OCI-LY3 (cell line): ENCODE data around the gene CARM1.

Experiments
- H2AFZ ChIP-seq: fragments of 200-600, 300-600 bp; shearing (Covaris generic); 2 replicates; pipeline ENCODE4 v1.6.0; 2014; ENCODE audit warnings: antibody characterized with exemption, low read depth, low read length
- H3K27ac ChIP-seq: fragments of 200-600, 300-600 bp; sonication (generic); 2 replicates; pipeline ENCODE4 v1.5.1; 2014; ENCODE audit warnings: mild to moderate bottlenecking, low read length, moderate library complexity, mixed read lengths
- H3K27me3 ChIP-seq: fragments of 200-600, 300-600 bp; sonication (generic); 2 replicates; pipeline ENCODE4 v1.6.1; 2014; ENCODE audit warnings: low read depth, low read length, mixed read lengths
- H3K36me3 ChIP-seq: fragments of 200-600, 300-600 bp; sonication (generic); replicated peaks from 2 replicates; pipeline ENCODE3; 2014; ENCODE audit warnings: low read depth, low read length, mixed read lengths
- H3K4me1 ChIP-seq: fragments of 300-600, 200-600 bp; sonication (generic); 2 replicates; pipeline ENCODE4 v1.6.1; 2014; ENCODE audit warnings: low read length, mixed read lengths
- H3K4me2 ChIP-seq: fragments of 200-600, 300-600 bp; sonication (generic); 2 replicates; pipeline ENCODE4 v1.6.1; 2014; ENCODE audit warnings: low read length, mixed read lengths
- H3K4me3 ChIP-seq: fragments of 300-600, 200-600 bp; sonication (generic); 2 replicates; pipeline ENCODE4 v1.5.1; 2014; ENCODE audit warnings: antibody characterized with exemption, mild to moderate bottlenecking, low read length, moderate library complexity
- H3K79me2 ChIP-seq: fragments of 300-600, 200-600 bp; shearing (Covaris generic); 2 replicates; pipeline ENCODE4 v1.6.1; 2014; ENCODE audit warnings: mild to moderate bottlenecking, low read length, mixed read lengths
- H3K9ac ChIP-seq: fragments of 300-600, 200-600 bp; shearing (Covaris generic); 2 replicates; pipeline ENCODE4 v1.6.0; 2014; ENCODE audit warnings: mild to moderate bottlenecking, low read length, moderate library complexity
- H3K9me3 ChIP-seq: fragments of 200-600, 300-600 bp; shearing (Covaris generic); 2 replicates; pipeline ENCODE4 v1.6.1; 2014; ENCODE audit warnings: low read length, mixed read lengths; ENCODE audit not compliant: insufficient read depth
- H4K20me1 ChIP-seq: fragments of 200-600, 300-600 bp; sonication (generic); 2 replicates; pipeline ENCODE4 v1.6.1; 2016; ENCODE audit warnings: low read length, mixed read lengths; ENCODE audit not compliant: insufficient read depth
- CTCF ChIP-seq: fragments of 200-600, 300-600 bp; sonication (generic); IDR thresholded peaks from 2 replicates; pipeline ENCODE4 v1.5.1; 2014; ENCODE audit warnings: antibody characterized with exemption, low read length, low read depth
- EZH2phosphoT487 ChIP-seq: fragments of 200-600 bp; shearing (Covaris generic); IDR thresholded peaks from 2 replicates; pipeline ENCODE4 v1.6.1; 2018; ENCODE audit warnings: antibody characterized with exemption, mixed run types, low read depth

The CARM1 gene

GRCh38 chr19:10885201-10886169, 14.1 kb downstream of the CARM1 start:
- H3K4me3 ChIP-seq: no peak overlapping the region
- H3K4me1 ChIP-seq: peaks cover 16% of the 10 kb centered on the region
- TF ChIP-seq EZH2phosphoT487 (no peak), CTCF (no peak)
- peaks cover 67% of the 10 kb centered on the region for H4K20me1 ChIP-seq
- no peaks in the 10 kb centered on the region for H3K27me3 ChIP-seq
- no peak overlapping the region for H2AFZ ChIP-seq
- H3K4me2 ChIP-seq: no peak overlapping the region
- peaks cover 82% of the 10 kb centered on the region for H3K79me2 ChIP-seq
- peaks cover 8% of the 10 kb centered on the region for H3K36me3 ChIP-seq
- H3K27ac ChIP-seq: no peak overlapping the region
- H3K9ac ChIP-seq: no peak overlapping the region
- H3K9me3 ChIP-seq: no peaks in the 10 kb centered on the region

GRCh38 chr19:10887616-10888367, 16.4 kb downstream of the CARM1 start:
- H3K4me1 ChIP-seq: peaks cover 16% of the 10 kb centered on the region
- no peak overlapping the region for H3K27ac ChIP-seq
- H3K79me2 ChIP-seq: peaks cover 82% of the 10 kb centered on the region
- peak overlapping the region; percentile 23 for H3K4me2 ChIP-seq
- no peak for TF ChIP-seq CTCF
- no peak for TF ChIP-seq EZH2phosphoT487
- no peaks in the 10 kb centered on the region for H3K9me3 ChIP-seq
- H3K9ac ChIP-seq: no peak overlapping the region
- peaks cover 72% of the 10 kb centered on the region for H4K20me1 ChIP-seq
- no peak overlapping the region for H2AFZ ChIP-seq
- H3K27me3 ChIP-seq: no peaks in the 10 kb centered on the region
- peaks cover 5% of the 10 kb centered on the region for H3K36me3 ChIP-seq
- no peak overlapping the region for H3K4me3 ChIP-seq

GRCh38 chr19:10888421-10888866, 17.1 kb downstream of the CARM1 start:
- H3K79me2 ChIP-seq: peaks cover 77% of the 10 kb centered on the region
- no peak overlapping the region for H3K9ac ChIP-seq
- H3K36me3 ChIP-seq: peaks cover under 1% of the 10 kb centered on the region
- H3K27me3 ChIP-seq: no peaks in the 10 kb centered on the region
- TF ChIP-seq CTCF: no peak
- H3K27ac ChIP-seq: no peak overlapping the region
- H3K4me2 ChIP-seq: peak overlapping the region; percentile 23
- peaks cover 68% of the 10 kb centered on the region for H4K20me1 ChIP-seq
- H3K9me3 ChIP-seq: no peaks in the 10 kb centered on the region
- no peak overlapping the region for H2AFZ ChIP-seq
- no peak overlapping the region for H3K4me3 ChIP-seq
- peaks cover 16% of the 10 kb centered on the region for H3K4me1 ChIP-seq

GRCh38 chr19:10889880-10890279, 18.5 kb downstream of the CARM1 start:
- no peak overlapping the region for H3K9ac ChIP-seq
- H4K20me1 ChIP-seq: peaks cover 73% of the 10 kb centered on the region
- H3K79me2 ChIP-seq: peaks cover 78% of the 10 kb centered on the region
- no peaks in the 10 kb centered on the region for H3K36me3 ChIP-seq
- H2AFZ ChIP-seq: no peak overlapping the region
- H3K9me3 ChIP-seq: no peaks in the 10 kb centered on the region
- H3K27ac ChIP-seq: no peak overlapping the region
- no peak overlapping the region for H3K4me2 ChIP-seq
- H3K4me3 ChIP-seq: no peak overlapping the region
- TF ChIP-seq CTCF: no peak
- TF ChIP-seq EZH2phosphoT487: no peak
- no peaks in the 10 kb centered on the region for H3K27me3 ChIP-seq
- peaks cover 16% of the 10 kb centered on the region for H3K4me1 ChIP-seq
